HL-60 (cell line): Measurements from ENCODE around the gene ECM2.
"Not testable (repeated sequence)": the region's sequence is repeated elsewhere in the genome, so short reads cannot be mapped to it uniquely, and the experiment has no call there.

Experiments used
- DNase-seq, 2 experiments: peaks; one replicate each; pipeline ENCODE4 v3.0.0-alpha.2; 2010 to 2020; ENCODE audit warnings: low read depth in 1 of 2, low spot score in 1 of 2
- H3K27ac ChIP-seq: fragments of 250-450 bp; sonication (Bioruptor Pico); replicated peaks from 2 replicates; pipeline ENCODE4 v1.5.1; 2020; ENCODE audit warnings: mild to moderate bottlenecking, moderate library complexity
- H3K27me3 ChIP-seq: fragments of 250-450 bp; sonication (Bioruptor Pico); 2 replicates; pipeline ENCODE4 v1.5.1; 2021; ENCODE audit warnings: mild to moderate bottlenecking, moderate library complexity; ENCODE audit not compliant: insufficient read depth, poor library complexity, severe bottlenecking
- H3K4me3 ChIP-seq: replicated peaks from 2 replicates; pipeline ENCODE4 v1.5.1; 2011; ENCODE audit warnings: mild to moderate bottlenecking, control low read depth, low read length; ENCODE audit not compliant: insufficient read depth
- GABPA ChIP-seq: IDR thresholded peaks from 2 replicates; pipeline ENCODE4 v1.6.1; 2012; ENCODE audit warnings: low read depth
- POLR2AphosphoS5 ChIP-seq: IDR thresholded peaks from 2 replicates; pipeline ENCODE4 v1.6.1; 2012; ENCODE audit warnings: low read depth
- SPI1 ChIP-seq: IDR thresholded peaks from 2 replicates; pipeline ENCODE4 v1.6.1; 2012; ENCODE audit warnings: low read depth, mild to moderate bottlenecking, borderline replicate concordance
- long read RNA-seq: library from polyadenylated mRNA; unstranded; transcript quantifications from one replicate; pipeline ENCODE4 v2.0.0, GENCODE V29; 2020
- TF ChIP-seq, protein P1 (sequence below): IDR thresholded peaks from 2 replicates; pipeline ENCODE4 v1.6.1; 2012; ENCODE audit warnings: low read depth; ENCODE audit not compliant: insufficient replicate concordance
- TF ChIP-seq, protein P2 (sequence below): IDR thresholded peaks from one replicate; pipeline ENCODE4 v1.5.1; 2011; ENCODE audit warnings: low read length, control low read depth, inconsistent platforms; ENCODE audit not compliant: insufficient read depth

Gene ECM2
- long read RNA-seq, partial matches to known transcripts = 0 of 1 reads
- long read RNA-seq, other reads (novel, unspliced or antisense) = 1 of 1 reads

DNA sequence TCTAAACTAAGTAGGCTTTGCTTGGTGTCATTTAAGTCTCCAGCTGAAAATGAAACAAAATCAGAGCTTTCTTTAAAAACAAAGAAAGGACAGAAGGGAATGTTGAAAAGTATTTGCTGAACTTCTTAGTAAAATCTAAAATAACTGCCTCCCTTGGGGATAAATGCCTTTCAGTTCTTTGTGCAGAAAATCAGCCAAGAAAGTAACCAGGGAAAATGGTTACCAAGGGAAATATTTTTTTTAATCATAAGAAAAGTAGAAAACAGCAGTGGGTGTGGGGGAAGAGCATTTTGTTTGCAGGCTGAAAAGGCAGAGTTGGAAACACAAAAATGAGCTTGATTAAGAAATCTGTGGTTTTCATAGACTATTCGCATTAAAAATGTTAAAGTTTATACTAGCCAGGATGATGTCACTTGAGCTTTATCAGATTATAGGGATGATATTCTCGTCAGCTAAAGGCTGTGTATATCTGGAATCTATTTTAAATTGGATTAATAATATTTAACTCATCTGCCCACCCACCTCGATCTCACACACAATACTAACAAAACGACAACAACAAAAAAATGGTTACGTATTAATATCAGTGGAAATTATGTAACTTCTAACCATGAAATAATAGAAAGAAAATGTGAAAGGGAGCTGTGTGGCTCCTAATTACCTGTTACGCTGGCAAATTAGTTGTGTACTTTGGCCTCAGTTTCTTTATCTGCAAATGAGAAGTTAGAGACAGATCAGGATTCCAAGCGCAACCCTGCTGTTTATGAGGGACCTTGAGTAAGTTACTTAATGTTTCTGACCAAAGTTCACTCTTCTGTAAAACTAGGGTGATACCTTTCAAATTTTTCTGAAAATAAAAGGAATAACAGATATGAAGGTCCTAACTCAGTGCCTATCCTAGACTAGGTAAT is at the start of gene ECM2:
Gene ECM2, minus strand, starts transcription at position 51 of the 911 bp plus-strand sequence. CDS start 13,124 bp downstream, outside the sequence.
- Histone ChIP-seq H3K27ac (peak within 1 kb of the TSS; percentile 28; the same call in 1 of the 2 replicates), H3K4me3 (no peak within 1 kb of the TSS), H3K27me3 (no peaks in the 10 kb centered on the region)
- DNase-seq = no peak
- TF ChIP-seq, protein P1, sequence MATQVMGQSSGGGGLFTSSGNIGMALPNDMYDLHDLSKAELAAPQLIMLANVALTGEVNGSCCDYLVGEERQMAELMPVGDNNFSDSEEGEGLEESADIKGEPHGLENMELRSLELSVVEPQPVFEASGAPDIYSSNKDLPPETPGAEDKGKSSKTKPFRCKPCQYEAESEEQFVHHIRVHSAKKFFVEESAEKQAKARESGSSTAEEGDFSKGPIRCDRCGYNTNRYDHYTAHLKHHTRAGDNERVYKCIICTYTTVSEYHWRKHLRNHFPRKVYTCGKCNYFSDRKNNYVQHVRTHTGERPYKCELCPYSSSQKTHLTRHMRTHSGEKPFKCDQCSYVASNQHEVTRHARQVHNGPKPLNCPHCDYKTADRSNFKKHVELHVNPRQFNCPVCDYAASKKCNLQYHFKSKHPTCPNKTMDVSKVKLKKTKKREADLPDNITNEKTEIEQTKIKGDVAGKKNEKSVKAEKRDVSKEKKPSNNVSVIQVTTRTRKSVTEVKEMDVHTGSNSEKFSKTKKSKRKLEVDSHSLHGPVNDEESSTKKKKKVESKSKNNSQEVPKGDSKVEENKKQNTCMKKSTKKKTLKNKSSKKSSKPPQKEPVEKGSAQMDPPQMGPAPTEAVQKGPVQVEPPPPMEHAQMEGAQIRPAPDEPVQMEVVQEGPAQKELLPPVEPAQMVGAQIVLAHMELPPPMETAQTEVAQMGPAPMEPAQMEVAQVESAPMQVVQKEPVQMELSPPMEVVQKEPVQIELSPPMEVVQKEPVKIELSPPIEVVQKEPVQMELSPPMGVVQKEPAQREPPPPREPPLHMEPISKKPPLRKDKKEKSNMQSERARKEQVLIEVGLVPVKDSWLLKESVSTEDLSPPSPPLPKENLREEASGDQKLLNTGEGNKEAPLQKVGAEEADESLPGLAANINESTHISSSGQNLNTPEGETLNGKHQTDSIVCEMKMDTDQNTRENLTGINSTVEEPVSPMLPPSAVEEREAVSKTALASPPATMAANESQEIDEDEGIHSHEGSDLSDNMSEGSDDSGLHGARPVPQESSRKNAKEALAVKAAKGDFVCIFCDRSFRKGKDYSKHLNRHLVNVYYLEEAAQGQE = no peak
- no peak for TF ChIP-seq SPI1
- TF ChIP-seq GABPA = no peak
- no peak for TF ChIP-seq POLR2AphosphoS5
- TF ChIP-seq, protein P2, sequence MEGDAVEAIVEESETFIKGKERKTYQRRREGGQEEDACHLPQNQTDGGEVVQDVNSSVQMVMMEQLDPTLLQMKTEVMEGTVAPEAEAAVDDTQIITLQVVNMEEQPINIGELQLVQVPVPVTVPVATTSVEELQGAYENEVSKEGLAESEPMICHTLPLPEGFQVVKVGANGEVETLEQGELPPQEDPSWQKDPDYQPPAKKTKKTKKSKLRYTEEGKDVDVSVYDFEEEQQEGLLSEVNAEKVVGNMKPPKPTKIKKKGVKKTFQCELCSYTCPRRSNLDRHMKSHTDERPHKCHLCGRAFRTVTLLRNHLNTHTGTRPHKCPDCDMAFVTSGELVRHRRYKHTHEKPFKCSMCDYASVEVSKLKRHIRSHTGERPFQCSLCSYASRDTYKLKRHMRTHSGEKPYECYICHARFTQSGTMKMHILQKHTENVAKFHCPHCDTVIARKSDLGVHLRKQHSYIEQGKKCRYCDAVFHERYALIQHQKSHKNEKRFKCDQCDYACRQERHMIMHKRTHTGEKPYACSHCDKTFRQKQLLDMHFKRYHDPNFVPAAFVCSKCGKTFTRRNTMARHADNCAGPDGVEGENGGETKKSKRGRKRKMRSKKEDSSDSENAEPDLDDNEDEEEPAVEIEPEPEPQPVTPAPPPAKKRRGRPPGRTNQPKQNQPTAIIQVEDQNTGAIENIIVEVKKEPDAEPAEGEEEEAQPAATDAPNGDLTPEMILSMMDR = no peak

DNA sequence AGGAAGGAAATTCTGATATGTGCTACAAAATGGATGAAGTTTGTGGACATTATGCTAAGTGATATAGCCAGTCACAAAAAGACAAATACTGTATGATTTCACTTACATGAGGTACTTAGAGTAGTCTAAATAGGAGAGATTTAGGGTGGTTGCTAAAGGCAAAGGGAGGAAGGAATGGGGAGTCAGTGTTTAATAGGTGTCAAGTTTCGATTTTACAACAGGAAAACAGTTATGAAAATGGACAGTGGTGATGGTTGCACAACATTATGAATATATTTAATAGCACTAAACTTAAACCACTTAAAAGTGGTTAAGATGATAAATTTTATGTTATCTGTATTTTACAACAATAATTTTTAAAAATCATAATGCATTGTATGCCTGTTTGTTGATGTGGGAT is 40.4 kb upstream of the ECM2 start:
- H3K27me3 ChIP-seq = no peaks in the 10 kb centered on the region
- no peak for DNase-seq
- TF ChIP-seq SPI1 = no peak
- TF ChIP-seq, protein P1 = no peak
- no peak for TF ChIP-seq GABPA
- TF ChIP-seq POLR2AphosphoS5 = no peak
- TF ChIP-seq, protein P2 = no peak
- H3K4me3 ChIP-seq = no peak overlapping the region
- H3K27ac ChIP-seq = no peak overlapping the region

DNA sequence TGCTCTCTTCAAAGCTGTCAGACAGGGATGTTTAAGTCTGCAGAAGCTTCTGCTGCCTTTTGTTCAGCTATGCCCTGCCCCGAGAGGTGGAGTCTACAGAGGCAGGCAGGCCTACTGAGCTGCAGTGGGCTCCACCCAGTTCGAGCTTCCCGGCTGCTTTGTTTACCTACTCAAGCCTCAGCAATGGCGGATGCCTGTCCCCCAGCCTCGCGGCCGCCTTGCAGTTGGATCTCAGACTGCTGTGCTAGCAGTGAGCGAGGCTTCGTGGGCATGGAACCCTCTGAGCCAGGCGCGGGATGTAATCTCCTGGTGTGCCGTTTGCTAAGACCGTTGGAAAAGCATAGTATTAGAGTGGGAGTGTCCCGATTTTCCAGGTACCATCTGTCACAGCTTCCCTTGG is 37.8 kb upstream of the ECM2 start:
- H3K4me3 ChIP-seq, H3K27ac ChIP-seq, DNase-seq, H3K27me3 ChIP-seq: not testable (repeated sequence)

DNA sequence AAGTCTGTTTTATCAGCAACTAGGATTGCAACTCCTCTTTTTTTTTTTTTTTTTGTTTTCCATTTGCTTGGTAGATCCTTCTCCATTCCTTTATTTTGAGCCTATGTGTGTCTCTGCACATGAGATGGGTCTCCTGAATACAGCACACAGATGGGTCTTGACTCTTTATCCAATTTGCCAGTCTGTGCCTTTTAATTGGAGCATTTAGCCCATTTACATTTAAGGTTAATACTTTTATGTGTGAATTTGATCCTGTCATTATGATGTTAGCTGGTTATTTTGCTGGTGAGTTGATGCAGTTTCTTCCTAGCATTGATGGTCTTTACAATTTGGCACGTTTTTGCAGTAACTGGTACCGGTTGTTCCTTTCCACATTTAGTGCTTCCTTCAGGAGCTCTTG is 36.1 kb upstream of the ECM2 start:
- not testable (repeated sequence) for DNase-seq

DNA sequence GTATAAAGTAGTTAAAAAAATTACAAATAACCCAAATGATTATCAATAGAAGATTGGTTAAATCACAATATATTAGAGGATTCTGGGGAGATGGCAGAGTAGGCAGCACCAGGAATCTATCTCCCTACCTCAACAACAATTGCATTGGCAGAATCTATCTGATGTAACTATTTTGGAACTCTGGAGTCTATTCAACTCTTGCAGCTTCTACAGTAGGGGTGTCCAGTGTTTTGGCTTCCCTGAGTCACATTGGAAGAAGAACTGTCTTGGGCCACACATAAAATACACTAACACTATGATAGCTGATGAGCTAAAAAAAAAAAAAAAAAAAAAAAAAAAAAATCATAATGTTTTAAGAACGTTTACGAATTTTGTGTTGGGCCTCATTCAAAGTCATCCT is 29.2 kb upstream of the ECM2 start:
- Histone ChIP-seq H3K27ac (no peak overlapping the region), H3K27me3 (no peaks in the 10 kb centered on the region), H3K4me3 (no peak overlapping the region)
- TF ChIP-seq, protein P2 = no peak
- no peak for TF ChIP-seq SPI1
- TF ChIP-seq, protein P1 = no peak
- TF ChIP-seq POLR2AphosphoS5 = no peak
- TF ChIP-seq GABPA = no peak
- DNase-seq = no peak

More for the DNA sequence above, 36.1 kb upstream of the ECM2 start:
- not testable (repeated sequence) for H3K27me3 ChIP-seq, H3K27ac ChIP-seq, H3K4me3 ChIP-seq
